Measurements from ENCODE around the gene KCNT1. TPM values are rescaled to one million over a fixed set of nuclear protein-coding genes. Genes with fewer than 3 reads are reported as not detected.

The KCNT1 gene
- total RNA-seq, 1 donor from 2014 or later = not detected

DNA sequence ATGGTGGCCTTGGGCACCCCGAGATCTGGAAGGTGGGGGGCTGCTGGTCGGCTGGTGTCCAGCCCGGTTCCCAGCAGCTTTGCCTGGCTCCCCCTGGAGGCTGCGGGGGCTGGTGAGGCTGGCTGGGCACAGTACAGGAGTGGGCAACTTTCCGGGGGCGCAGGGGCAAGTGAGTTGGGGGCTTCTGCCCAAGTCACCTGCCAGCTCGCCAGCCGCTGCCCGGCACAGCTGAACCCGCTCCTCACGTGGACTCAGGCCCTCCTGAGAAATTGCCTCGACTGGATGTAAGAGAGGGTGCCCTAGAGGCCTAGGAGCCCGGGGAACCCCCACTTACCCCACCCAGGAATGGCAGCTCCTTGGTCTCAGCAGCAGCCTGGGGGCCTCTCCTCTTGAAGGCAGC, 15.4 kb downstream of the KCNT1 start:
- Histone ChIP-seq H3K9me3 (ENCODE audit: insufficient read depth, low read depth, low read length) (no peaks in the 10 kb centered on the region), H3K4me3 (ENCODE audit: insufficient read depth, low read depth, low read length) (no peak overlapping the region), H3K79me2 (ENCODE audit: insufficient read depth, low read length) (no peaks in the 10 kb centered on the region), H4K20me1 (ENCODE audit: insufficient read depth, low read length) (no peaks in the 10 kb centered on the region), H3K4me2 (ENCODE audit: low read length) (no peak overlapping the region), H3K27ac (ENCODE audit: low read depth, low read length) (no peak overlapping the region), H3K4me1 (ENCODE audit: insufficient read depth, low read length) (no peaks in the 10 kb centered on the region), H2AFZ (ENCODE audit: low read depth, low read length) (no peak overlapping the region), H3K36me3 (ENCODE audit: insufficient read depth, low read length) (no peaks in the 10 kb centered on the region), H3K27me3 (ENCODE audit: insufficient read depth, low read length) (peaks cover 26% of the 10 kb centered on the region), H3K9ac (ENCODE audit: low read length) (no peak overlapping the region)
- Mint-ChIP-seq H3K27ac (ENCODE audit: unreplicated experiment) (no peak overlapping the region), H3K9me3 (ENCODE audit: unreplicated experiment) (no peaks in the 10 kb centered on the region), H3K36me3 (ENCODE audit: low read depth, unreplicated experiment) (no peaks in the 10 kb centered on the region), H3K4me3 (ENCODE audit: unreplicated experiment) (no peak overlapping the region), H3K4me1 (ENCODE audit: low read depth, unreplicated experiment) (no peaks in the 10 kb centered on the region), H3K27me3 (ENCODE audit: low read depth, unreplicated experiment) (peaks cover 40% of the 10 kb centered on the region)
- DNase-seq (ENCODE audit: low read depth) (no peak), FAIRE-seq (no peak)
- TF ChIP-seq CTCF (IDR thresholded peaks at IDR 0.05; ENCODE audit: insufficient read depth, low read depth, low read length) = no peak

DNA sequence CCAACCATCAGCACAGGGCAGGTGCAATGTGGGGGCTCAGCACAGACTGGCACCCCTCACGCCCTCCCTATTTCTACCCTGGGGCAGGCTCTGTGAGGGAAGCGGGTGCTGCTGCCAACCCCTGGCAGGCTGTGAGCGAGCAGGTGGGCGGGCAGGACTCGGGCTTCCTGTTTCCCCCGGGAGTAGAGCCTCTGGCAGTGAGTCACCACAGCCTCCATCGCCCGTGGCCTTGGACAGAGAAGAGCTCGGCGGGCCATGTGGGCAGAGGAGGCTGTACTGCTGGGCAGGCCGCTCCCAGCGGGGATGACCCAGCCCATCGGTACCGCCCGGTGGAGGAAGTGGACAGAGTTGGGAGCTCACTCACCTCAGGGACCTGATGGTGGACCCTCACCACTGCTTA, 16.6 kb downstream of the KCNT1 start:
- Histone ChIP-seq H3K4me3 (ENCODE audit: insufficient read depth, low read depth, low read length) (no peak overlapping the region), H3K36me3 (ENCODE audit: insufficient read depth, low read length) (no peaks in the 10 kb centered on the region), H4K20me1 (ENCODE audit: insufficient read depth, low read length) (no peaks in the 10 kb centered on the region), H3K4me1 (ENCODE audit: insufficient read depth, low read length) (no peaks in the 10 kb centered on the region), H3K27me3 (ENCODE audit: insufficient read depth, low read length) (peaks cover 18% of the 10 kb centered on the region), H3K79me2 (ENCODE audit: insufficient read depth, low read length) (no peaks in the 10 kb centered on the region), H3K27ac (ENCODE audit: low read depth, low read length) (no peak overlapping the region), H3K4me2 (ENCODE audit: low read length) (no peak overlapping the region), H3K9ac (ENCODE audit: low read length) (no peak overlapping the region), H3K9me3 (ENCODE audit: insufficient read depth, low read depth, low read length) (no peaks in the 10 kb centered on the region), H2AFZ (ENCODE audit: low read depth, low read length) (no peak overlapping the region)
- Mint-ChIP-seq H3K4me3 (ENCODE audit: unreplicated experiment) (no peak overlapping the region), H3K27me3 (ENCODE audit: low read depth, unreplicated experiment) (peaks cover 32% of the 10 kb centered on the region), H3K36me3 (ENCODE audit: low read depth, unreplicated experiment) (no peaks in the 10 kb centered on the region), H3K9me3 (ENCODE audit: unreplicated experiment) (no peaks in the 10 kb centered on the region), H3K27ac (ENCODE audit: unreplicated experiment) (no peak overlapping the region), H3K4me1 (ENCODE audit: low read depth, unreplicated experiment) (no peaks in the 10 kb centered on the region)
- TF ChIP-seq CTCF (IDR thresholded peaks at IDR 0.05; ENCODE audit: insufficient read depth, low read depth, low read length) (no peak), EZH2 (IDR thresholded peaks at IDR 0.05; ENCODE audit: insufficient read depth, low read length) (no peak)
- no peak for FAIRE-seq
- DNase-seq (ENCODE audit: low read depth) = peak; percentile 20

DNA sequence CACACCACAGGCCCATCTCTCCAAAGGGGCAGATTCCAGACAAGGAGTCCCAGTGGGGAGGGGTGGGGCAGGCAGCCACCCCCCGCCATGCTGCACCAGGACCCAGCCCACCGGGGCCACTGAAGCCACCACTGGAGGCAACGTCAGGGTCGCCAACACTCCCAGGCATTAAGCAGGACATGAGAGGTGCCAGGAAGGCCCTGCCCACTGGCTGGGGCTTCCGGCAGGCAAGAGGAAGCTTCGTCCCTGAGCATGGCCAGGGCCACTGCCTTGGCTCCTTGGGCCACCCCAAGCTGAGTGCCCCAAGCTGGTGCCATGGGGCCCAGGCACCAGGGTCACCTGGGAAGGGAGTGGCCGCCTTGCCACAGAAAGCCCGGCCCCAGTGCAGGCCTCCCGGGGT, 17.5 kb downstream of the KCNT1 start:
- no peaks in the 10 kb centered on the region for H3K9me3 ChIP-seq (ENCODE audit: insufficient read depth, low read depth, low read length)
- H3K4me3 ChIP-seq (ENCODE audit: insufficient read depth, low read depth, low read length) = no peak overlapping the region
- Mint-ChIP-seq H3K27me3 (ENCODE audit: low read depth, unreplicated experiment) (peaks cover 30% of the 10 kb centered on the region), H3K36me3 (ENCODE audit: low read depth, unreplicated experiment) (no peaks in the 10 kb centered on the region), H3K9me3 (ENCODE audit: unreplicated experiment) (no peaks in the 10 kb centered on the region), H3K27ac (ENCODE audit: unreplicated experiment) (no peak overlapping the region), H3K4me1 (ENCODE audit: low read depth, unreplicated experiment) (no peaks in the 10 kb centered on the region), H3K4me3 (ENCODE audit: unreplicated experiment) (no peak overlapping the region)
- no peak for TF ChIP-seq CTCF (IDR thresholded peaks at IDR 0.05; ENCODE audit: insufficient read depth, low read depth, low read length)
- no peak for TF ChIP-seq EZH2 (IDR thresholded peaks at IDR 0.05; ENCODE audit: insufficient read depth, low read length)
- H3K9ac ChIP-seq (ENCODE audit: low read length) = no peak overlapping the region
- H3K27ac ChIP-seq (ENCODE audit: low read depth, low read length) = no peak overlapping the region
- peaks cover 16% of the 10 kb centered on the region for H3K27me3 ChIP-seq (ENCODE audit: insufficient read depth, low read length)
- H3K36me3 ChIP-seq (ENCODE audit: insufficient read depth, low read length) = no peaks in the 10 kb centered on the region
- DNase-seq (ENCODE audit: low read depth) (no peak), FAIRE-seq (no peak)
- no peaks in the 10 kb centered on the region for H3K4me1 ChIP-seq (ENCODE audit: insufficient read depth, low read length)
- no peak overlapping the region for H3K4me2 ChIP-seq (ENCODE audit: low read length)
- no peaks in the 10 kb centered on the region for H4K20me1 ChIP-seq (ENCODE audit: insufficient read depth, low read length)
- no peak overlapping the region for H2AFZ ChIP-seq (ENCODE audit: low read depth, low read length)
- H3K79me2 ChIP-seq (ENCODE audit: insufficient read depth, low read length) = no peaks in the 10 kb centered on the region
